Stimulated activated CD8-positive, alpha-beta memory T cell treated with anti-CD3 and anti-CD28 coated beads, Interleukin-15, amount 100 ng/mL, for 24 hours (primary cell): Measurements from ENCODE around the gene XRCC5.

ENCODE experiments used
- DNase-seq: peaks from one replicate; pipeline ENCODE4 v3.0.0-alpha.2; 2020; ENCODE audit warnings: low read depth

XRCC5 gene

DNA sequence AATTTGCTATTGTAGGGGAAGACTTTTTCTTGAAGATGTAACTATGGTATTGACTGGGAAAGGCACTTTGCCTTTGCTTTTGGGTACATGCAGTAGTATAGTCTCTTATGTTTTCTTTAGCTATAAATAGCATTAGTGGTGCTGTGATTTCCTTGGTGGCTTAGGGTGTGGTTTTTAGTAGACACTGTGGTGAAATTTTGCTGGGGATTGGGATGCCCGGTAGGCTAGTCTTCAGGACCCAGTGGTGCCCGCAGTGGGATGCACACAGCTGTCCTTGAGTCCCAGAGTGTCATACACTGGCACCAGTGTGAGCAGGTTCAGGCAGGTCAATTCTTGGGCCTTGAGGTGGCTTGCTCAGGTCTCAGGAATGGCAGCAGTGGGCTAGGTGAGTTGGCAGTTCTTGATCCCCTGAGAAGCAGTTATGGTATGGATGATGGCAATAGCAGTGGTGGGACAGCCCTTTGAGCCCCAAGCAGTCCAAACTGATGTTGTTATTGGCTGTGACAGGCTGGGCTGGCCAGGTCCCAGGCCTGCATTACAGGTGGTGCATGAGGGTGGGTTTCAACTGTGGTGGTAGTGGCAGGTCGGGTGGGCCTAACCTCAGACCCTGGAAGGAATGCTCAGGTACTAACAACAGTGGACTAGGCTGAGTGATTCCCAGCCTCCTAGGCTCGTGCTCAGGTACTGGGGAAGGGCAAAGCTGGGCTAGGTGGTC, 124.3 kb downstream of the XRCC5 start:
- no peak for DNase-seq

DNA sequence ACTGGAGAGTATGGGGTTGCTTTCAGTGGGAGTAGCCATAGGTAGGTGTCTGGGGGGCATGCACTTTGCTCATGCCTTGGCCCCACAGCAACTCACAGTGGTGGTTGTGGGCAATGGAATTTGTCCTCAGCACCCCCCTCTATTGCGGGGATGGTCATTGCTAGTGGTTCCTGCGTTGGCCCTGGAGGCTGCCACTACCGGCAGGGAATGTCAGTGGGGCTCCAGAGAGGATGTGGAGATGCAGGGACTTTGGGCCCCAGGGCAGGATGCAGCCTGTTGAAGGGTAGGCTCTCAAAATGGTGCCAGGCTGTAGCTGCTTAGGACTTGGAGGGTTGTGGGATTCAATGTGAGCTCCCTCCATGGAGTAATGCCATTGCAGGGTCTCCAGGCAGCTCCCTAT, 125.0 kb downstream of the XRCC5 start:
- DNase-seq: no peak

DNA sequence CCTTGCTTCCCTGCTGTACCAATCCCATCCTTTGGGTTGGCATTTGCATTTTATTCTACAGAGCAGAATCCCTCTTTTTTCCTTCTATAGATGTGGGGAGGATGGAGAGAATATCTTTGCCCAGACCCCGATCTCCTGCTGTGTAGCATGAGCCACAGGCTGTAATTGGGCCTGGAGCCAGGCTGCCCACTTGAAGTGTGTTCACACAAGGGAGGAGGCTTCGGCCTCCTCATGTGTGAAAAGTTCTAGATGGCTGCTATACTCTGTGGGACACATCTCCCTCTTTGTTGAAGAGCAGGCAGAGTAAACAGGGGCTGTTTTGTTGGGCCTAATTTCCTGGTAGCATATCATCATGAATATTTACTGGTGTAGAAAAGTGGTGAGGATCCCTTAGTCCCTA, 126.3 kb downstream of the XRCC5 start:
- no peak for DNase-seq

DNA sequence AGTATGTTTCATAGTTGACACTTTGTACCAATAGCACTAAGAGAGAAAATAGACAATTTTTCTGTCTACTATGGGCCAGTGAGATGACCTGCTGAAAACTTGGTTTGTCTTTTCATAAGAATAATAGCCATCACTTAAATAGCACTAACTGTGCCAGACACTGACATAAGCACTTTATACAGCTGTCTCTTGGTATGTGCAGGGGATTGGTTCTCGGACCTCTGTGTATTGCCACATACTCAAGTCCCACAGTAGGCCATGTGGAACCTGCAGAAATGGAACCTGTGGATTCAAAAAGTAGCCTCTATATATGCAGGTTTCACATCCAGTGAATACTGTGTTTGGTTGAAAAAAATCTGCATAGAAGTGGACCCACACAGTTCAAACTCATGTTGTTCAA, 126.7 kb downstream of the XRCC5 start:
- DNase-seq: no peak

GRCh38 chr2:216236486-216236885, 127.3 kb downstream of the XRCC5 start:
- DNase-seq: no peak

DNA sequence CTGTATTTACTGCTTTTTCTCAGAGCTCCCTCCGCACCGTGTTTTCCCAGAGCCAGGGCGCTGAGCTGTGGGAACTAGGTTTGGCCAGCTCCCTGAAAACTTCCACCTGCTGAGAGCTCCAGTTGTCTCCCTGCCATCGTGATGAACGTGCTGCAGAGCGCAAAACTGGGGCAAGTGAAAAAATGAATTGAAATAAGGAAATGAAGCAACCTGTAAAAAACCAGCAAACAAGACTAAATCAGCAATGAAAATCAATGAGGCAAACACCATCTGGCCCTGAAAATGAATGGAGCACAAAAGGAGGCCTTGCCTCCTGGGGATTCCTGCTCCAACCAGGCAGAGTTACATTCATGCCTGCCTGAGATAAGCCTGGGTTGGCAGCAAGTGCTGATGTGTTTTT, 133.2 kb downstream of the XRCC5 start:
- no peak for DNase-seq

GRCh38 chr2:216243026-216243425, 133.9 kb downstream of the XRCC5 start:
- no peak for DNase-seq

GRCh38 chr2:216245391-216245975, 136.3 kb downstream of the XRCC5 start:
- no peak for DNase-seq

GRCh38 chr2:216246766-216247165, 137.6 kb downstream of the XRCC5 start:
- no peak for DNase-seq
